HAP-1 (cell line): ENCODE results near the gene RTP5.
"Not testable (repeated sequence)": the region's sequence is repeated elsewhere in the genome, so short reads cannot be mapped to it uniquely, and the experiment has no call there.

Experiments used
- DNase-seq, 2 experiments: peaks; one replicate each; pipeline ENCODE4 v3.0.0-alpha.2; 2016 to 2020; ENCODE audit warnings: low spot score in 2 of 2
- H3K27me3 ChIP-seq: fragments of 250-450 bp; sonication (Bioruptor Pico); 2 replicates; pipeline ENCODE4 v1.5.1; 2020; ENCODE audit warnings: low read depth, mild to moderate bottlenecking, moderate library complexity
- H3K36me3 ChIP-seq: fragments of 250-450 bp; sonication (Bioruptor Pico); replicated peaks from 2 replicates; pipeline ENCODE4 v1.5.1; 2020; ENCODE audit warnings: mild to moderate bottlenecking
- H3K4me1 ChIP-seq: fragments of 250-450 bp; sonication (Bioruptor Pico); 2 replicates; pipeline ENCODE4 v1.5.1; 2020; ENCODE audit warnings: mild to moderate bottlenecking
- H3K4me3 ChIP-seq: fragments of 250-450 bp; sonication (Bioruptor Pico); 2 replicates; pipeline ENCODE4 v1.5.1; 2020; ENCODE audit warnings: mild to moderate bottlenecking, moderate library complexity
- H3K9me3 ChIP-seq: fragments of 250-450 bp; sonication (Bioruptor Pico); 2 replicates; pipeline ENCODE4 v1.5.1; 2020; ENCODE audit warnings: mild to moderate bottlenecking, moderate library complexity
- in situ Hi-C: fragments of 300-500 bp; cut with MboI; formaldehyde crosslinking; loops from 3 replicates; pipeline ENCODE4 v1.14.3; 2020; ENCODE audit warnings: low sequenced_read_pairs, inconsistent platforms, mixed read lengths

The RTP5 gene

DNA sequence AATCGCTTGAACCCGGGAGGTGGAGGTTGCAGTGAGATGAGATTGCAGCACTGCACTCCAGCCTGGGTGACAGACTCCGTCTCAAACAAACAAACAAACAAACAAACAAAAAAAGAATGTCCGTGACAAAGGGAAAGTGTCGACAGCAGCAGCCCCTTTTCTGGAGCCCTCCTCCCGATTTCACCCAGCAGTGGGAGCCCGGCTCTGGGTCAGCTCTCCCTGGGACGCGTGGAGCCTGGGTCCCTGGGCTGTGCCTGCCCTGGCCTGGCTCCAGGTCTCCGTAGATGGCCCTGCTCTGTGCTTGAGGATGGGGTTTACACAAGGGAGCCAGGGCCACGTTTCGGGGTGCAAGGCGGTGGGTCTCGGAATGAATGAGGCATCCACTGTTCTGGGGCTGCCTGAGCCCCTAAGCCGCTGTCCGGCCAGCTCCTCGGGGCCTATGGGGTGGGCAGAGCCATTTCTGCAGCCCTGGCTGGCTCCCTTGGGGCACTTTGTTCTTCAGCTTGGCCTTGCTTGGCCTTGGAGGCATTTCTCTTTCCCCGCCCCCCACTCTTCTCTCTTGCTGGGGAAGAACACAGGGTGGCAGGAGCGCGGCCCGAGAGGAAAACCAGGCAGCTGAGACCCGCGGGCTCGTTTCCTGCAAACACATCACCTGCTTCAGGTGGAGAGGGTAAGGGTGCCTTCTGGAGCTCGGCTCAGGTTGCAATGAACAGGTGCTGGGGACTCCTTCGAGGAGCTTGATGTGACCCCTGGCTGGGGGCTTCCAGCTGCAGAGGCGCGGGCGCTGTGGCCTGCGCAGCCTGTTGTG lies 29.1 kb downstream of the RTP5 start:
- Histone ChIP-seq H3K36me3 (no peaks in the 10 kb centered on the region), H3K4me1 (no peaks in the 10 kb centered on the region), H3K27me3 (no peaks in the 10 kb centered on the region), H3K9me3 (no peaks in the 10 kb centered on the region), H3K4me3 (no peak overlapping the region)
- in situ Hi-C loops: no loop called here
- no peak for DNase-seq

DNA sequence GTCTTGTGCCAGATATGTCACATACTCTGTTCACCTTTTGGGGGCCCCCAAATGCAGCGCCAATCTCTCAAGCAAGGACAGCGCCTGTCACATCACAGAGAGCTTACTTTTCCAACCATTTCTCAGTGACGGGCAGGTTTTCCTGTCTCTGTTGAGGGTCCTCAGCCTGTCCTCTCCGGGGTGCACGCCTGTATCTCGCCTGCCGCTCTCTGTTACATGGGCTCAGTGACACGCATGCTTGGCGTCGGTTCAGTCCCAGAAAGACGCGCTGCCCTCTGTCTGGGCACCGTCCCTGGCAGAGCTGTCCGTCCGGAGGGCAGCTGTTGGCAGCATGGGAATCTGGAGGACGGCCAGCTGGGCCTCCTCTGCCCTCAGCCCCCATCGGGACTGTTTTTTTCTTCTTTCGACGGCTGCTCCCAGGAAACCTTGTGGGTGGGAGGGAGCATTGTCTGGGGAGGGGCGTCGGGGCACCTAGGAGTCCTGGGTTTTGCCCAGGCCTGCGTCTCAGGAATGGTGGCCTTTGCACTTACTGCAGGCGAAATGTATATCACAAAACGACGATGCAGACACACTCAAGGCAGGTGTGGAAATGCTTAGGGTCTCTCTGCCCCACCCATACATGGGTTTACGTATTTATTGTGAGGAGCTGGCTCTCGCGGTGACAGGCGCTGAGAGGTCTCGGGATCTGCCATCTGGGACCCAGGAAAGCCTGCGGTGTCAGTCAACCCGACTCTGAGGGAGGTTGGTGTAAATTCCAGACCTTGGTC lies 30.9 kb downstream of the RTP5 start:
- no peak overlapping the region for H3K4me3 ChIP-seq
- no peaks in the 10 kb centered on the region for H3K27me3 ChIP-seq
- in situ Hi-C loops: no loop called here
- no peaks in the 10 kb centered on the region for H3K36me3 ChIP-seq
- no peak for DNase-seq
- no peaks in the 10 kb centered on the region for H3K9me3 ChIP-seq
- H3K4me1 ChIP-seq: no peaks in the 10 kb centered on the region

DNA sequence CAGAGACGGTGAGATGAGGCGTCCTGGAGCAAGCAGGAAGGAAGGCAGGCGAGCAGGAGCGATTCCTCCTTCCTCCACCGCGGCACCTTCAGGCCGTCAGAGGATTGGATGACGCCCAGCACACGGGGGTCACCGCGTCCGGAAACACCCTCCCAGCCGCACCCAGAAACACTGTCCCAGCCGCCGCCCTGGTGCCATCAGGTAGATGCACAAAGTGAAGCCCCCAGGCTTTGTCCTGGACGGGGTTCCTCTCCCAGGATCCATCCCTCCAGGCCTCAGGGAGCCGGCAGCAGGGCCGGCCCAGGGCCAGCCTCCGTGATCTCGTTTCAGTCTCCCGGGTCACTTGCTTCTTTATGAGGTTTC lies 31.5 kb downstream of the RTP5 start:
- Histone ChIP-seq H3K4me3 (no peak overlapping the region), H3K4me1 (no peaks in the 10 kb centered on the region), H3K9me3 (no peaks in the 10 kb centered on the region), H3K27me3 (no peaks in the 10 kb centered on the region), H3K36me3 (no peaks in the 10 kb centered on the region)
- DNase-seq: no peak
- in situ Hi-C loops: no loop called here

DNA sequence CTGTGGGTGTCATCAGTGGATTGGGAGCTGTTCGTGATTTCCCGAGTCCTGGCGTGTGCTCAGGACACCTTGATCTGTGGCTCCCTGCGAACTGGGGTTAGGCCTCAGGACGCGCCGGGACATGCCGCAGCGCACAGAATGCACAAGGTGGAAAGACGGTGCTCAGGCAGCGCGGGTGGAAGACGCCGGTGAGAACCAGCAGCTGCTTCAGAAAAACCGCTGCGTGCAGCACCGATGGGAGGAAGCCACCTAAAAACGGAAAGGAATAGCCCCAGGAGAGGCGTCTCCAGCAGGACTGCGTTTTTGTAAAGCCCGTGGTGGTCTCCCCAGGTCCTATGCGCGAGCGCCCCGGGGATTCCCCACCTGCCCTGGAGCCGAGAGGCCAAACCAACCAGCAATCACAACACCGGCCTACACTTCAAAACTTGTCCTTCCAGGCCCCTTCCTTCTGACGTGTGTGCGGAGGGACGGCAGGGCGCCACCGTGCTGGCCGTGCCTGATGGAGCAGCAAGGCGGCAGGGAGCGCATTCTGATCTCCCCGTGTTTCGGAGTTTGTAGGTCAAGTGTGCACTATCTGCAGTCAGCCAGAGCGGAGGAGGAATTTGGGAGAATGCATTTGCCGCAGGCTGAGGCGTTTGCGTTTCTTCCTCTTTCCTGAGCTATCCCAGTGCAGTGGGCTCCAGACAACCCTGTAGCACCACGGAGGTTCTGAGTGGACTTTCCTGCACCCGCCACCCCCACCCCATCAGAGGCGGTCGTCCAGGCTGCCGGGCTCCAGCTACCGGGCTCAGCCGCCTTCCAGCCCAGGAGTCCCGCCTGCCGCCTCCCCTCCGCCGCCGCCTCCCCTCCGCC lies 32.2 kb downstream of the RTP5 start:
- H3K4me1 ChIP-seq: no peaks in the 10 kb centered on the region
- no peak overlapping the region for H3K4me3 ChIP-seq
- H3K27me3 ChIP-seq: no peaks in the 10 kb centered on the region
- H3K9me3 ChIP-seq: no peaks in the 10 kb centered on the region
- DNase-seq: no peak
- in situ Hi-C loops: no loop called here
- H3K36me3 ChIP-seq: no peaks in the 10 kb centered on the region

DNA sequence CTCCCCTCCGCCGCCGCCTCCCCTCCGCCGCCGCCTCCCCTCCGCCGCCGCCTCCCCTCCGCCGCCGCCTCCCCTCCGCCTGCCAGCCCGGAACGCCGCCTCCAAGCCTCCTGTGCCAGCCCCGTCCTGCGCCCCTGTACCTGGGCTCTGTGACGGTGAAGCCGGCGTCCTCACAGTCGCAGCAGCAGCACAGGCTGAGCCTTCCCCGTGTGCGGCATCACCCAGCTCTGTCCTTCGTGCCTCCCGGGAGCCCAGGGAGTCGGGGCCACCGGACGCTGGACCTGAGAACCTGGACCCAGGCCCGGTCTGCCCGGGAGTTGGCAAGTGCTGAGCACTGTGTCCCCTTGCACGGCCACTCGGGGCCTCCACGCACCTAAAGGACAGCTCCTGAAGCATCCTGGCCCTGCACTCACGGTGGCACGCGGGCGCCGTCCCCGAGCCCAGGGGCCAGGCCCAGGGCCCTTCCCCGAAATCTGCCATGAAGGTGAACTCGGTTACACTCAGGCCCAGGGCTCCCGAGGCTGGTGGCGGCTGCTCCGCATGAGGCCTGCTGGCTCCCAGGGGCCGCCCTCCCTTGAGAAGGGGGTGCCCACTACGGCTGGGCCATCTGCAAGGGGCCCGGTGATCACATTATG lies 32.9 kb downstream of the RTP5 start:
- Histone ChIP-seq H3K4me3 (no peak overlapping the region), H3K36me3 (no peaks in the 10 kb centered on the region), H3K27me3 (no peaks in the 10 kb centered on the region), H3K9me3 (no peaks in the 10 kb centered on the region), H3K4me1 (no peaks in the 10 kb centered on the region)
- in situ Hi-C loops: no loop called here
- DNase-seq: no peak

DNA sequence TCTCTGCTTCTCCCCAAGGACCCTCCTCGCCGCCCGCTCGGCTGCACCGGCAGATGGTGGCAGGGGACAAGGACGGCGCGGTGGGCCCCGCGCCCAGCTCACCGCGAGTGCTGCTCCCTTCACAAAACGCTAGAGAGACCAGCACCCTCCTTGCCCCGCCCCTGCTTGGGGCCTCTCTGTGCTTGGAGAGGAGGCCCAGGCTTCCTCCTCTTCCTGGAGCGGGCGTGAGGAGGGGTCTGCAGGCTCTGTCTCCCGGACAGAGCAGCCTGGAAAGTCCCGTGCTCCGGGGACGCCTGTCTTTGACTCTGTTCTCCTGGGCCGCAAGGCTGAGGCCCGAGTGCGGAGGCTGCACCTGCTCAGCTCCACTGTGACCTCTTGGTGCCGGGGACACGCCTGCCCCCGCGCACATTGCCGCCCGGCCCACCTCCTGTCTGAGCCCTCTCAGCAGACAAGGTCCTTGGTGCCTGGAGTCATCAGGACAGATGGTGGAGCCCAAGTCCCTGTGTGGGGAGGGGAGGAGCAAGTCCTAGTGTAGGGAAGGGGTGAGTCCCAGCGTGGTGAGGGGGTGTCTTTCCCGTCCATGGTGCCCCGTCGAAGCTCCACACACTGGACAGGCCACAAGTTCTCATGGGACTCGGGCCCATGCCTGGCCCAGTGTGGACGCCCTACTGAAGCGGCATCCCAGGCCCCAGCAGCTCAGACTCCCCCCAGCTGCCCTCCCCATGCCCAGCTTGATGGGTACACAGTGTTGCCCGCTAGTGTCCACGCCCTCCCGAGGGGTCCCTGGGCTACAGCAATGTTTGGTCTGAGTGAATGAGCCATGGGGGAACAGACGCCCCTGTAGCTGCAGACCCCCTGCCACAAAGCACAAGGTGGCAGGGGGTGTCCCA lies 33.8 kb downstream of the RTP5 start:
- Histone ChIP-seq H3K27me3 (no peaks in the 10 kb centered on the region), H3K36me3 (no peaks in the 10 kb centered on the region), H3K4me3 (no peak overlapping the region), H3K9me3 (no peaks in the 10 kb centered on the region), H3K4me1 (no peaks in the 10 kb centered on the region)
- in situ Hi-C loops: no loop called here
- DNase-seq: no peak

DNA sequence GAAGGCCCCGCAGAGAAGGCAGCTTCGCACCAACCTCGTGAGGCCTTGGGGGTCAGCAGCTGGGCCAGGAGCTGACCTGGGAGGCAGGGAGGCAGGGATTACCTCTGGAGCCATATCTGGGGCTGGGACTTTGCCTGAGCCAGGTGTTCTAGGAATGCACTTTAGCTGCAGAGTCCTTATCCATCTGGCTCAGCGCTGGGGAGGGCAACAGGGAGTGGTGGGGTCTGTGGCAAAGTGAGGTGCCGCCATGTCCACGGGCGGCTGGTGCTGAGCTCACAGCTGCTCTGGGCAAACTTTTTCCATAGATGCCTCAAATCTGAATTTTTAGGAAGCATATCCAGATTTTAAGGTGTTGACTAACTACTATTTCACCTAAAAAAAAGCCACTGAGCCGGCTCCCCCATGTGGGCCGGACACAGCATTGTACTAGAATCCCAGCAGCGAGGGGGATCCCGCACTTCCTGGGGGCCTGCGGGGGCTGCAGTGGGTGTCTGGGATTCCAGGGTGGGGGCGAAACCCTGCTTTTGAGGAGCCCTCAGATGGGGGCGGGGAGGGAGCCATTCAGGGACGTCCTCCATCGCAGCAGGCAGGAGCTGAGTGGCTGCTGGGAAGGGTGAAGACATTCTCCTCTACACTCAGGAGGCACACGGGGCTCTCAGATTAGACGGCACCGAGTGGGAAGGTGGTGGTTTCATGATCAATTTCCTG lies 34.6 kb downstream of the RTP5 start:
- H3K36me3 ChIP-seq: no peaks in the 10 kb centered on the region
- H3K9me3 ChIP-seq: no peaks in the 10 kb centered on the region
- no peaks in the 10 kb centered on the region for H3K4me1 ChIP-seq
- H3K27me3 ChIP-seq: no peaks in the 10 kb centered on the region
- no peak for DNase-seq
- in situ Hi-C loops: no loop called here
- H3K4me3 ChIP-seq: no peak overlapping the region

DNA sequence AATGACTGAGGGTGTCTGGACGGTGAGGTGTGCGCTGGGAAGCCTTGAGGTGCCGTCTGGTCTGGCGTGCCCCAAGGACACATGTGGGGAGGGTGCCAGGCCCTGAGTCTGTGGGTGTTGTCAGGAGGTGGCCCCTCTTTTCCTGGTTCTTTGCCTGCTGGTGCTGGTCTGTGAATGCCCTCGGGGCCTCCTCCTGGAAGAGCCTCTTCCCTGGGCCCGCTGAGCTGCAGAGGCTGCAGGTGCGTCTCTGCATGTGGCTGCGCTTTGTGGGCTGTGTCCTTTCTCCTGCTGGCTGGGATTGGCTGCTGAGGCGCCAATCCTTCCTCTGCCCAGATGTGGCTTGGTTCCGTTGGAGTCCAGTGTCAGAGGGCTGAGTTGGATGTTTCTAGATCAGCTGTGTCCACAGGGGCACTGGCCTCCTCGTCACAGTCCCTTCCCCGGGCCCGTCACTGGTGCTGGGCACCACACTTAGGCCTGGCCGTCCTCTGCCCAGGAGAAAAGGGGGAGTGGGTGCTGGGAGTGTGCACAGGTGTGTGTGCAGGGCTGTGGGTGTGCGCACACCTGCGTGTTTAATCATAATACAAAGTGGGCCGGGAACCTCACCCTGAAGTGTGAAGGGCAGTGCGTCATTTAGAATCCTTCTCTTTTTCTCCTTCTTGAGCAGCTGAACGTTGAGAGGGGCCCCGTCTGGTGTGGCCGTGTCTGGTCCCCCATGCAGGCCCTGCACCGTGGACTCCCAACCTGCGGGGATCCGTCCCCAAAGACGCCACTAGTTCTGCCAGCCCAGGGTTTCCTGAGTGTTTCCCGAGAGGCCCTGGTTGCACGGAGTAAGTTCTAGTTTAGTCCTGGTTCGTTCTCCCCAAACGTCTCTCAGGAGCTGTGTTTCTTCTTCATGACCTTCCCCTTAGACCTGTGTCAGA lies 35.5 kb downstream of the RTP5 start:
- H3K4me3 ChIP-seq: no peak overlapping the region
- H3K4me1 ChIP-seq: no peaks in the 10 kb centered on the region
- in situ Hi-C loops: no loop called here
- no peaks in the 10 kb centered on the region for H3K36me3 ChIP-seq
- no peak for DNase-seq
- H3K27me3 ChIP-seq: no peaks in the 10 kb centered on the region
- H3K9me3 ChIP-seq: no peaks in the 10 kb centered on the region

DNA sequence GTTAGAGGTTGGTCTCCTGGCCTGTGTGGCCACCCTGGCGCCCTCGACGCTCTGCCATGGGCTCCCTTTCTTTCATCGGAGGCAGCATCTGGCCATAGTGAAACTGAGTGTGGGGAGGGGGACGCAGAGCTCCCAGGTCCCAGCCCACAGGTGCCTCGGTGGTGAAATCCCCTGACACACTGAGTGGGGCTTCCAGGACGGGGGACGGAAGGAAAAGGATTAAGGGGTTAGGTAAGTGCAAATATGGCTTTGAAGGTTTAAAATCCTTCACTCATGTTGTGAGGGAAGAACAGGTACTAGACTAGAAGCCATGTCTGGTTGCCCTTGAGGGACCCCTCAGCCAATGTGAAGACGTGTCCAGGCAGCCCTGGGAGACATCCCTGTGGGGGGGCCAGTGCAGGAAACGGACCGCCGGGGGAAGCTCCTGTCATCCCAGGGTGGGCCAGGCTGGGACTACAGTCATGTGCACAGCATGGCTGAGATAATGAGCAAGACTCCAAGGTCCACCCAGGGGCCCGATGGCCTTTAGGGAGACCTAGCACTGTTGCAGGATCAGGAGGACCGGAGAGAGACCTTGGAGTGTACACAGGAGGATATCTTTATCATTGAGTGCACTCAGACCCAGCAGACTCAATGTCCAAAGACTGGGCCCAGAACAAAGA lies 36.3 kb downstream of the RTP5 start:
- no peaks in the 10 kb centered on the region for H3K4me1 ChIP-seq
- in situ Hi-C loops: no loop called here

DNA sequence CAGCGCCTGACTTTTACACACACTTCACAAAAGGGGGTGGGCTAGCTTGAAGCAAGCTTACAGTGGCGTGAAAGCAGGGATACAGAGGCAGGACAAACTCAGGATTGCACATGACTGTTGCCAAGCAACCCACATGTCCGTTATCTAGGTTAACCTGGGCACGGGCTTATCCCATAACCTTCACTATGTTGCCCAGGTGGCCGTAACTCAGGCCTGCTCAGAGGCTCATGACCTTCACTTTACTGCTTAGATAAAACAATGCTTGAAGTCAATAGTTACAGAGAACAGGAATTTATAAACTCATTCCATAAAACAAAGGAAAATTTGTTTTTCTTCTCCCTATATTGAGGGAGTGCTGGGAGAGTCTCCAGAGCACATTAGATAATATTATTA lies 36.8 kb downstream of the RTP5 start:
- in situ Hi-C loops, H3K36me3 ChIP-seq, H3K4me3 ChIP-seq, H3K9me3 ChIP-seq, H3K27me3 ChIP-seq, H3K4me1 ChIP-seq, DNase-seq: not testable (repeated sequence)

More for the DNA sequence above, 36.3 kb downstream of the RTP5 start:
- DNase-seq: no peak
- Histone ChIP-seq H3K4me3 (no peak overlapping the region), H3K27me3 (no peaks in the 10 kb centered on the region), H3K9me3 (no peaks in the 10 kb centered on the region), H3K36me3 (no peaks in the 10 kb centered on the region)

DNA sequence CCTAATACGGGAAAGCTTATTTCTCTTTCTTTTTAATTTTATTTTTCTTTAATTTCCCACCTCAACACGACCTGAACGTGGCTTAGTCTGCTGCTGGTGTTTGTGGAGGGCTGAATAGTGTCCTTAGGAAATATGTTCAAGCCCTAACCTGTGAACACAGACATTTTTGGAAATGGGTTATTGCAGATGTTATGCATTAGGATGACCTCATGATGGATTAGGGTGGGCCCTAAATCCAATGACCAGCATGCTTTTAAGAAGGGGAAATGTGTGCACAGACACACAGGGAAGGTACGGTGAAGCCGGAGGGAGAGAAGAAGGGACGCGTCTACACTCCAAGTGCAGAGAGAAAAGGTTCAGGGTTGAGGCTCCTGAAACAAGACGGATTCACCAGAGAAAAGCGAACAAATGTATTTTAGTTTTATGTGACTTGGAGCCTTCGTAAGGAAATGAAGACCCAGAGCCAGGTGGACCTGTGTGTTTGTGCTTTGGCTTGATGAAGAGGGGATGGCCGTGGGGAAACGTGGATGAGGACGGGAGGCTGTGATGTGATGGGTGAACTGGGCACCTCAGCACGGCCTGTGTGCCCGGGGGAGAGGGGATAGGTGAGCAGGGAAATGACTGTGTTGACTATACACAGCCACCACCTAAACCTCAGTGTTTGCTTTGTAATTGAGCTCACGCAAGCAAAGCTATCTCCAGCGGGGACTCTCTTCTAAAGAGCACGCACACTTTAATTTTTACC lies 37.5 kb downstream of the RTP5 start:
- no peaks in the 10 kb centered on the region for H3K27me3 ChIP-seq
- H3K4me3 ChIP-seq: no peak overlapping the region
- in situ Hi-C loops: no loop called here
- no peaks in the 10 kb centered on the region for H3K36me3 ChIP-seq
- no peaks in the 10 kb centered on the region for H3K9me3 ChIP-seq
- no peak for DNase-seq
- no peaks in the 10 kb centered on the region for H3K4me1 ChIP-seq
